ENCODE measurements around the gene INSIG2.

Gene INSIG2

DNA sequence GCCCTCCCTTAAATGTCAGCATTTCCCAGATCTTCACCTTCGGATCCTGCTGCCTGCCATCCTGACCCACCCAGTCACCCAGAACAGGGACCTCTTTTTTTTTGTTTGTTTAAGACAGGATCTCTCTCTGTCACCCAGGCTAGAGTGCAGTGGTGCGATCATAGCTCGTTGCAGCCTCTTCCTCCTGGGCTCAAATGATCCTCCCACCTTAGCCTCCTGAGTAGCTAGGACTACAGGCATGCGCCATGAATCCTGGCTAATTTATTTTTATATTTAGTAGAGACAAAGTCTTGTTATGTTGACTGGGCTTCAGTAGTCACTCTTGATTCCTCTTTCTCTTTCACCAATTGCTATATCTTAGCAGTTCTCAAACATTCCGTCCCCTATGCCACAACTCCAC lies 39.0 kb downstream of the INSIG2 start:
- ChIA-PET POLR2A (no interaction called here), CTCF (interaction anchor here (1.0 kb wide), 1 partner anchor 21 kb away, joined by 3 read pairs; no protein-coding TSS in a partner anchor)
- no peak for TF ChIP-seq CTCF (IDR thresholded peaks at IDR 0.05; ENCODE audit: control extremely low read depth, extremely low read depth, low read depth, missing control alignments)
- DNase-seq (ENCODE audit: extremely low spot score): no peak

DNA sequence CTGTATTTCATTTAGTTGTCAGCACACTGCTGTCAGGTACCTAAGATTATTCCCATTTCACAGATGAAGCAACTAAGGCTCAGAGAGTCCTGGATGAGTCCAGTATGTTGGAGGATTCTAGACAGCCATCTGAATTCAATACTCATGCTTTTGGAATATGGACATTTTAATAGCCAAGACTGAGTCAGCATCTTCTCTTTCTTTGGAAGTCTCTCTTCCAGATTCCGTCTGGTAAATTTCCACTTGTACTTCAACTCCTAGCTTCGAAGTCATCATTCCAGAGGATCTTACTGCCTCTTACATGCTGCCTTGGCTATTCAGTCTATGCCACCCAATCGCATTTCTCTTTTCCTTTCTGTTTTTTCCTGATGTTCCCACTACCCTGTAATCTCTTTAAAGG lies 40.6 kb downstream of the INSIG2 start:
- POLR2A ChIA-PET: no interaction called here
- CTCF ChIA-PET: interaction anchor here (1.2 kb wide), 1 partner anchor 31 kb away, joined by 3 read pairs; no protein-coding TSS in a partner anchor
- no peak for TF ChIP-seq CTCF (IDR thresholded peaks at IDR 0.05; ENCODE audit: control extremely low read depth, extremely low read depth, low read depth, missing control alignments)
- DNase-seq (ENCODE audit: extremely low spot score): no peak

- TF ChIP-seq CTCF (IDR thresholded peaks at IDR 0.05; ENCODE audit: control extremely low read depth, extremely low read depth, low read depth, missing control alignments): no peak
- CTCF ChIA-PET: interaction anchor here (0.9 to 1.6 kb wide), 5 partner anchors 11 to 71 kb away, joined by 3 to 5 read pairs (median 4); no protein-coding TSS in a partner anchor
- no peak for DNase-seq (ENCODE audit: extremely low spot score)
- POLR2A ChIA-PET: no interaction called here
These were observed 42.1 kb downstream of the INSIG2 start for GRCh38 chr2:118130385-118130784.

GRCh38 chr2:118131771-118132170 lies 43.5 kb downstream of the INSIG2 start:
- TF ChIP-seq CTCF (IDR thresholded peaks at IDR 0.05; ENCODE audit: control extremely low read depth, extremely low read depth, low read depth, missing control alignments): no peak
- POLR2A ChIA-PET: no interaction called here
- CTCF ChIA-PET: interaction anchor here (1.5 to 1.6 kb wide), 2 partner anchors 14 to 70 kb away, joined by 3 to 5 read pairs; no protein-coding TSS in a partner anchor
- DNase-seq (ENCODE audit: extremely low spot score): no peak

GRCh38 chr2:118133916-118134315 lies 45.6 kb downstream of the INSIG2 start:
- ChIA-PET POLR2A (no interaction called here), CTCF (interaction anchor here (1.6 kb wide), 1 partner anchor 13 kb away, joined by 8 read pairs; no protein-coding TSS in a partner anchor)
- TF ChIP-seq CTCF (IDR thresholded peaks at IDR 0.05; ENCODE audit: control extremely low read depth, extremely low read depth, low read depth, missing control alignments): no peak
- DNase-seq (ENCODE audit: extremely low spot score): no peak

DNA sequence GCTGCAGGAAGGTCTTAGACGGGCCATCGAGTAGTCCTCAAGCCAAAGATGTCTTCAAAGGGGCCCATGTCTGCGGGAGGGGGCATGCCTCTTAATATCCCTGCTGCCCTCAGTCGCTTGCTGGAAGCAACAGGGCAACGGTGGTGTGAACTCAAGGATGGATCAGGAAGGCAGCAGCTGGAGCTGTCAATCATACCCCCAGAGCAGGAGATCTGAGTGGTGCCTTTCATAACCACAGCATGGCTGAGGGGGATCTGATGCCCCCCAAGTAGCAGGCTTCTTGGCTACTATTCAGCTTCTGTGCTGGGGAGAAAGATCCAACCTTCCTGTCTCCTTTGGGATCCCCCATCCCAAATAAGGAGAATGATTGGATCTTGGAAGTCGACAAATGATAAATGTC lies 46.4 kb downstream of the INSIG2 start:
- DNase-seq (ENCODE audit: extremely low spot score): no peak
- TF ChIP-seq CTCF (IDR thresholded peaks at IDR 0.05; ENCODE audit: control extremely low read depth, extremely low read depth, low read depth, missing control alignments): no peak
- ChIA-PET CTCF (interaction anchor here (1.6 kb wide), 1 partner anchor 12 kb away, joined by 8 read pairs; no protein-coding TSS in a partner anchor), POLR2A (no interaction called here)

All from GM10248 (cell line).